ENCODE results near the gene TSC22D1.

Gene TSC22D1

GRCh38 chr13:44422755-44423643, 153.1 kb downstream of the TSC22D1 start:
- Mint-ChIP-seq H3K27ac (no peak overlapping the region), H3K27me3 (peaks cover 51% of the 10 kb centered on the region)

DNA sequence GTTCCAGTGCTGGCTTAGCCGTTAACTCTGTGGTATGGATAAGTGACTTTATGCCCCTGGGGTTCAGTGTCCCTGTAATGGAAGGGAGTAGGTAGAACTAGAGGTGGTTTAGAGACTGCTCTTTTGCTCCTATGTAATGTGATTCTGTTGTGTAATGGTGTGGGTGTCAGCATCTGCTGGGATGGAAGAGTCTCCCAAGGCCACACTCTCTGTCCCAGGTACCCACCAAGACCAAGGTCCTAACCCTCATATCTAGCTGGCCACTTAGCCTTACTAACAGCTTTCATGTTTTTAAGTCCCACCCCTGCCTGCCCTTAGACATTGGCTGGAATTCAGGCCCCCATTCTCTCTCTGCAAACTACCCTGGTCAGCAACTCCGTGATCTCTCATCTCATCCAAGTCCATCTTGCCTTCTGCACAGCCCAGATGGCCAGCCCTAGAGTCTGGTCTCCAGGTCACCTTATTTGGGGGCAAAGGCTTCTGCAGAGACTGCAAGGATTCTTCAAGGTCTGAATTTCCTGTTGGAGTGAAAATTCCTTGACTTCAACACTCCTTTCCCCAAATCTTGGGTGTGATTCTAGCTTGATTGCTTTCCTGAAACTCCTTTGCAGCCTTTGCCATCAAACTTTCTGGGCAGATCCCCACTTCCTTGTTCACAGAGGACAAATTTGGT, 154.1 kb downstream of the TSC22D1 start:
- ATAC-seq, result no peak
- Mint-ChIP-seq H3K27ac (no peak overlapping the region), H3K36me3 (no peaks in the 10 kb centered on the region), H3K4me3 (no peak overlapping the region), H3K9me3 (no peaks in the 10 kb centered on the region), H3K4me1 (peaks cover 21% of the 10 kb centered on the region), H3K27me3 (peaks cover 51% of the 10 kb centered on the region)

More at GRCh38 chr13:44422755-44423643, 153.1 kb downstream of the TSC22D1 start:
- Mint-ChIP-seq H3K4me3 (no peak overlapping the region), H3K9me3 (no peaks in the 10 kb centered on the region), H3K4me1 (peaks cover 16% of the 10 kb centered on the region), H3K36me3 (no peaks in the 10 kb centered on the region)
- peak; percentile 10 for ATAC-seq

DNA sequence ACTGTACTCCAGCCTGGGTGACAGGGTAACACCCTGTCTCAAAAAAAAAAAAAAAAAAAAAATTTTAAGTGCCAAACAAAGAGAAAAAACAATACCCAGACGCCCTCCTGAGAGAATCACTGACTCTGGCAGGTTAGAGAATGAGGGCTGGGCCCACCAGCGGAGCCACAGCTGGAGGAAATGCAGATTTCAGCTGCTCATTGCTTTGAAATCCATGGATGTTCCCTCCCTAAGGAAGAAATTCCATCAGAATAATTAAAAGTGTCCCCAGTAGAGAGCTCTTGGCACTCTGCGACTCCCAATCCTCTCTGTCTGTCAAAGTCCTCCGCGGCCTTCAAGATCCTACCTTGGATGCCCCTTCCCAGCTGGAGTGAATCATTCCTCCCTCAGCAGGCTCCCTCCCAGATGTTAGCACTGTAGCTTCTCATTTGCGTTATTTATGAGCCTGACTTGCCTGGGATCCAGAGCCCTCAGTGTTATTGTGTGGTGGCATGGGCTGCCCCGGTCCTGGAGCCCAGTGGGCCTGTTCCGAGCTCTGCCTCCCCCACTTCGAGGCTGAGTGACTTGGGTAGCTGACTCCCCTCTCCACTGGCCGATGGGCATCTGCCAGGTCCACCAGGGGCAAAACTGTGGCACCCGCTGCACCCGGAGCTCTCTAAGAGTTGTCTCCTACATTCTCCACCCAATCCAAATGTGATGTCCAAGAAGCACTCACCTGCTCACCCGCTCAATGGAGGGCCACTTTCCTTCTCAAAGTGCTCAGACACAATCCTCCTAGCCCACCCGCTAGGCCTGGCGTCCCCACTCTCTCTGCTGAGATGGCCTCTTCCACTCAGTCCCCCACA, 155.5 kb downstream of the TSC22D1 start:
- ATAC-seq, result no peak
- Mint-ChIP-seq H3K4me1 (peaks cover 18% of the 10 kb centered on the region), H3K27me3 (peaks cover 54% of the 10 kb centered on the region), H3K4me3 (no peak overlapping the region), H3K36me3 (no peaks in the 10 kb centered on the region), H3K9me3 (no peaks in the 10 kb centered on the region), H3K27ac (no peak overlapping the region)

DNA sequence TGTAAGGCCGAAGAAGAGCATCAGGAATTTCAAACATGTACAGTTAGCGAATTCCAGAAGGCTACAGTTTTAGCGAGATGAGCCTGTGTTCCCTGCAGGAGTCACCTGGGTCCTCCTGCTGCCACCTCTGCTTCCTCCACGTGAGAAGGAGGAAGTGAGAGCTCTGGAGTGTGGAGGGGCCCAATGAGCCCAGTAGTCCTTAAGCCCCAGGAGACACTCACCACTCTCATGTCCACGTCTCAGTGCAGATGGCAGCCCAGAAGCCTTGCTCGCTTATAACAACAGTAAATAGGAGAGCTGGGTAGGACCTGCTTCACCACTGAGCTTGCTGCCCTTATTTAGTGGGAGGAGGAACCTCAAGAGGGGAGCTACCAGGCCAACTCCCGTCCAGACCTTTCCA, 158.3 kb downstream of the TSC22D1 start:
- peaks cover 28% of the 10 kb centered on the region for H3K27me3 Mint-ChIP-seq
- no peak overlapping the region for H3K27ac Mint-ChIP-seq
- H3K4me1 Mint-ChIP-seq, result peaks cover 7% of the 10 kb centered on the region
- H3K4me3 Mint-ChIP-seq, result no peak overlapping the region
- no peaks in the 10 kb centered on the region for H3K36me3 Mint-ChIP-seq
- ATAC-seq, result peak; percentile 62
- H3K9me3 Mint-ChIP-seq, result no peaks in the 10 kb centered on the region

- peaks cover 23% of the 10 kb centered on the region for H3K27me3 Mint-ChIP-seq
- ATAC-seq, result no peak
- no peak overlapping the region for H3K4me3 Mint-ChIP-seq
- H3K9me3 Mint-ChIP-seq, result no peaks in the 10 kb centered on the region
- H3K4me1 Mint-ChIP-seq, result peaks cover 7% of the 10 kb centered on the region
- H3K27ac Mint-ChIP-seq, result no peak overlapping the region
- H3K36me3 Mint-ChIP-seq, result no peaks in the 10 kb centered on the region
Observed at GRCh38 chr13:44417446-44417845, 158.7 kb downstream of the TSC22D1 start.

- Mint-ChIP-seq H3K27ac (no peak overlapping the region), H3K9me3 (no peaks in the 10 kb centered on the region), H3K36me3 (no peaks in the 10 kb centered on the region), H3K4me3 (no peak overlapping the region), H3K27me3 (peaks cover 16% of the 10 kb centered on the region), H3K4me1 (peaks cover 7% of the 10 kb centered on the region)
- no peak for ATAC-seq
Observed at GRCh38 chr13:44416744-44417143, 159.4 kb downstream of the TSC22D1 start.

DNA sequence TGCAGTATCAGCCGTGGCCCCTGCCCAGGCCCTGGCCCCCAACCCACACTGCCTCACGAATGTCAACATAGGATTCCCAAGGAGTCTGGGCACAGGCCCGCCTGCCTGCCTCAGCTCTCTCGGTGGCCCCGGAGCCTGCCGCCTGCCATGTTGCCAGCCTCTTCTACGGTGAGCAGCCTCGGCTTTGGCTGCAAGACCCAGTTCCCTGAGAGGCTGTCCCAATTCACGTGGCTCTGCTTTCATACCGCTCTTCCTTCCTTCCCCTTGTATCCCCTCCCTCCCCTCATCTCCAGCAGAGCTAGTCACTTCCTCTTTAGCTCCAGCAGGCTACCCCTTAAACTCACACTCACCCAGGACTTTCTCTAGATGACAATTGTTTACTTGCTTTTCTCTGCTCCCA, 159.8 kb downstream of the TSC22D1 start:
- peaks cover 7% of the 10 kb centered on the region for H3K4me1 Mint-ChIP-seq
- H3K27ac Mint-ChIP-seq, result no peak overlapping the region
- peaks cover 12% of the 10 kb centered on the region for H3K27me3 Mint-ChIP-seq
- H3K36me3 Mint-ChIP-seq, result no peaks in the 10 kb centered on the region
- no peaks in the 10 kb centered on the region for H3K9me3 Mint-ChIP-seq
- no peak for ATAC-seq
- no peak overlapping the region for H3K4me3 Mint-ChIP-seq

DNA sequence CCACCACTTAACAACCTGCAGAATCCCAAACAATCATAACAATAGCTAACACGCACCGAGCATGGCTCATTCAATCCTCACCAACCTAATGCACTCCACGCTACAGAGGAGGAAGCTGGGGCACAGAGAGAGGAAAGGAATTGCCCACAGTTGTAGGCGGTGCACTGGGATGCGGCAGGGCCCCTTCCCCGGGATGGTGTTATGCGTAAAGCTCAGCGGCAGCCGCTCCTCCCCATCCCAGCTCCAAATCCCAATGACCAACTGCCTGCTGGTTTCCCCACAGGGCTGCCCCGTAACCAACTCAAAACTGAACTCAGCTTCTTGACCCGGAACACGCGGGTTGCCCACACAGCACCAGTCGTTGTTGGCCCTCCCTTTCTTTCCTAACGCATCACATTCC, 160.3 kb downstream of the TSC22D1 start:
- Mint-ChIP-seq H3K27me3 (peaks cover 10% of the 10 kb centered on the region), H3K36me3 (no peaks in the 10 kb centered on the region), H3K9me3 (no peaks in the 10 kb centered on the region), H3K4me1 (peaks cover 7% of the 10 kb centered on the region), H3K4me3 (no peak overlapping the region), H3K27ac (no peak overlapping the region)
- ATAC-seq, result no peak

GRCh38 chr13:44414716-44415115, 161.4 kb downstream of the TSC22D1 start:
- H3K9me3 Mint-ChIP-seq, result no peaks in the 10 kb centered on the region
- no peak overlapping the region for H3K27ac Mint-ChIP-seq
- no peaks in the 10 kb centered on the region for H3K36me3 Mint-ChIP-seq
- peaks cover 19% of the 10 kb centered on the region for H3K27me3 Mint-ChIP-seq
- ATAC-seq, result no peak
- H3K4me3 Mint-ChIP-seq, result no peak overlapping the region
- H3K4me1 Mint-ChIP-seq, result peaks cover 7% of the 10 kb centered on the region

GRCh38 chr13:44413095-44413494, 163.0 kb downstream of the TSC22D1 start:
- H3K36me3 Mint-ChIP-seq, result no peaks in the 10 kb centered on the region
- H3K27me3 Mint-ChIP-seq, result peaks cover 19% of the 10 kb centered on the region
- no peak overlapping the region for H3K4me3 Mint-ChIP-seq
- H3K4me1 Mint-ChIP-seq, result peaks cover 5% of the 10 kb centered on the region
- ATAC-seq, result no peak
- H3K9me3 Mint-ChIP-seq, result no peaks in the 10 kb centered on the region
- H3K27ac Mint-ChIP-seq, result no peak overlapping the region

- Mint-ChIP-seq H3K36me3 (no peaks in the 10 kb centered on the region), H3K9me3 (no peaks in the 10 kb centered on the region), H3K4me3 (no peak overlapping the region), H3K27ac (no peak overlapping the region), H3K27me3 (peaks cover 19% of the 10 kb centered on the region), H3K4me1 (no peaks in the 10 kb centered on the region)
- ATAC-seq, result no peak
Observed at GRCh38 chr13:44412346-44412935, 163.7 kb downstream of the TSC22D1 start.

GRCh38 chr13:44411841-44412240, 164.3 kb downstream of the TSC22D1 start:
- H3K27me3 Mint-ChIP-seq, result peaks cover 19% of the 10 kb centered on the region
- no peak overlapping the region for H3K27ac Mint-ChIP-seq
- ATAC-seq, result no peak
- no peaks in the 10 kb centered on the region for H3K4me1 Mint-ChIP-seq
- H3K4me3 Mint-ChIP-seq, result no peak overlapping the region
- H3K36me3 Mint-ChIP-seq, result no peaks in the 10 kb centered on the region
- no peaks in the 10 kb centered on the region for H3K9me3 Mint-ChIP-seq

DNA sequence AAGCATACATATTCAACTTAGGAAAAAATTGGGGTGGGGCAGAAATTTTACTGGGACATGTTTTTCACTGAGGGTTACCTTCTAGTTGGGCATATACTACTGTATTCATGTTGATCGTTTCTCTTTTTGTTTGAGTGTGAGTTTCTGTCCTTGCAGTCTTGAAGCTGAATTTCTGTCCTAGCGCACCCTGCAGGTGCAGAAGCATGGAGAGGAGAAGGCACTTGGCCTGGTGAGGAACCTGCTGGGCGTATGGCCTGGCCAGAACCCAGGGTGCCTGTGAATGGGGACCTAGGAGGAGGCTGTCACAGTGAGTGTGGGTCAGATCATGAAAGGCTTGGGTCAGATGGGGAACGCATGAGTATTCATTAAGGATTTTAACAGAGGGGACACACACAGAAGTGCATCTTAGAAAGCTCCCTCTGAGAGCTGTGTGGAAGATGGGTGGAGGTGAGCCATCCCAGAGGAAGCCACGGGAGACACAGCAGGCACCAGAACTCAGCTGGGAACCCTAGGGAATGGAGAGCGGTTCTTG, 165.7 kb downstream of the TSC22D1 start:
- Mint-ChIP-seq H3K9me3 (no peaks in the 10 kb centered on the region), H3K27me3 (peaks cover 24% of the 10 kb centered on the region), H3K27ac (no peak overlapping the region), H3K4me3 (no peak overlapping the region), H3K4me1 (no peaks in the 10 kb centered on the region), H3K36me3 (no peaks in the 10 kb centered on the region)
- ATAC-seq, result no peak

- H3K4me1 Mint-ChIP-seq, result no peaks in the 10 kb centered on the region
- no peak overlapping the region for H3K27ac Mint-ChIP-seq
- no peaks in the 10 kb centered on the region for H3K36me3 Mint-ChIP-seq
- no peak overlapping the region for H3K4me3 Mint-ChIP-seq
- H3K9me3 Mint-ChIP-seq, result no peaks in the 10 kb centered on the region
- ATAC-seq, result no peak
- peaks cover 32% of the 10 kb centered on the region for H3K27me3 Mint-ChIP-seq
Observed at GRCh38 chr13:44409595-44409994, 166.5 kb downstream of the TSC22D1 start.

GRCh38 chr13:44407891-44408290, 168.2 kb downstream of the TSC22D1 start:
- H3K27me3 Mint-ChIP-seq, result peaks cover 43% of the 10 kb centered on the region
- no peak for ATAC-seq
- H3K27ac Mint-ChIP-seq, result no peak overlapping the region
- H3K4me3 Mint-ChIP-seq, result no peak overlapping the region
- H3K4me1 Mint-ChIP-seq, result no peaks in the 10 kb centered on the region
- H3K36me3 Mint-ChIP-seq, result no peaks in the 10 kb centered on the region
- no peaks in the 10 kb centered on the region for H3K9me3 Mint-ChIP-seq

All from stimulated activated memory B cell treated with anti-CD40 and anti-IgM and Interleukin-4, amounts not matched to agents 10 μg/mL and 1 μg/mL and 100 μg/mL, for 72 hours (primary cell).